Thyroid gland (tissue), 4 donors: ENCODE data around the gene IKZF2.

Source experiments
- CTCF ChIP-seq, 6 experiments: fragments of 200-600 bp in 3 of 6; fragments of 450-650 bp in 3 of 6; sonication (generic) in 3 of 6; IDR thresholded peaks; one replicate each; pipeline ENCODE4 v1.5.1; 2016 to 2019; ENCODE audit warnings: antibody characterized with exemption in 6 of 6, mild to moderate bottlenecking in 2 of 6, inconsistent platforms in 1 of 6, moderate library complexity in 1 of 6
- POLR2A ChIP-seq, 2 donors: fragments of 450-650 bp; IDR thresholded peaks; one replicate each; pipeline ENCODE4 v1.6.1; 2017; ENCODE audit warnings: antibody characterized with exemption in 2 of 2, mild to moderate bottlenecking in 2 of 2, moderate library complexity in 1 of 2

- TF ChIP-seq POLR2A (IDR thresholded peaks at IDR 0.05) (no peak), CTCF (IDR thresholded peaks at IDR 0.05) (no peak)
Measured at GRCh38 chr2:213016166-213016983, 135.0 kb downstream of the IKZF2 start.
